Adipocyte (in vitro differentiated cells): Measurements from ENCODE around the gene GRAMD2B.

Source experiments
- DNase-seq: peaks from one replicate; pipeline ENCODE4 v3.0.0-alpha.2; 2015; ENCODE audit warnings: low read depth
- H3K27me3 ChIP-seq: replicated peaks from 2 replicates; pipeline ENCODE4 v1.7.0; 2013; ENCODE audit warnings: mild to moderate bottlenecking, low read length, moderate library complexity; ENCODE audit not compliant: control insufficient read depth, insufficient read depth
- H3K36me3 ChIP-seq: 2 replicates; pipeline ENCODE4 v1.7.0; 2013; ENCODE audit warnings: low read length, mild to moderate bottlenecking, moderate library complexity; ENCODE audit not compliant: control insufficient read depth, insufficient read depth, severe bottlenecking
- H3K4me1 ChIP-seq: 2 replicates; pipeline ENCODE4 v1.7.0; 2013; ENCODE audit warnings: mild to moderate bottlenecking, low read length, moderate library complexity; ENCODE audit not compliant: control insufficient read depth, insufficient read depth
- H3K4me3 ChIP-seq: 2 replicates; pipeline ENCODE4 v1.7.0; 2013; ENCODE audit warnings: mild to moderate bottlenecking, low read length, moderate library complexity
- H3K9ac ChIP-seq: 2 replicates; pipeline ENCODE4 v1.7.0; 2013; ENCODE audit warnings: mild to moderate bottlenecking, low read length, moderate library complexity
- H3K9me3 ChIP-seq: 2 replicates; pipeline ENCODE4 v1.7.0; 2013; ENCODE audit warnings: mild to moderate bottlenecking, low read length, moderate library complexity; ENCODE audit not compliant: control insufficient read depth

Gene GRAMD2B

DNA sequence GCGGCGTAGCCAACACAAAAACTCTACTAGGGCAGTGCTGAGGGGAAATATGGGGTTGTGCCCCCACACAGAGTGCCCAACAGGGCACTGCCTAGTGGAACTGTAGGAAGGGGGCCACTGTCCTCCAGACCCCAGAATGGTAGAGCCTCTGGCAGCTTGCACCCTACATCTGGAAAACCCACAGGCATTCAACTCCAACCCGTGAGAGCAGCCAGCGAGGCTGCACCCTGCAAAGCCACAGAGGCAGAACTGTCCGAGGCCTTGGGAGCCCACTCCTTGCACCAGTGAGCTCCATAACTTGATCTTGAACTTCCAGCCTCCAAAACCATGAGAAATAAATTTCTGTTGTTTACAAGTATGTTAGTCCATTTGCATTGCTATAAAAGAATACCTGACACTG lies 27.7 kb downstream of the GRAMD2B start:
- Histone ChIP-seq H3K27me3 (no peaks in the 10 kb centered on the region), H3K9me3 (no peaks in the 10 kb centered on the region), H3K4me1 (peaks cover 22% of the 10 kb centered on the region), H3K36me3 (peaks cover 55% of the 10 kb centered on the region), H3K4me3 (no peak overlapping the region), H3K9ac (no peak overlapping the region)
- DNase-seq: no peak

DNA sequence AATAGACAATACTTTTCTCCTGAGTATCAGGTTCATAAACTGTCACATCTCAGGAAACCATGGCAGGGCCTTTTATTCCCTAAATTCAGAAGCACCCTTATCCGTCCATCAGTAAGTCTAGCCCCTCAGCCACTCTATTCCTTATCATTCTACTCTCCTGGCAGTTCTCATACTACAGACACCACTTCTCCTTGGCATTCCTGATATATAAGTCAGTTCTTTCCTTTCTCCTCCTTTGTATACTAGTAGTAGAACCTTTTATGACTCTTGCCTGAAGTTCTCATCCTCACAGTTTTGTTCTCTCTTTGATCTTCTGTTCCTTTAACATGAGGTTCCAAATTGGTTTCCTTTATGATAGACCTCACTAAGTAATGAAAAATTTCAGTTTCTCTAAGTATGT lies 29.3 kb downstream of the GRAMD2B start:
- DNase-seq: peak; percentile 23
- H3K9ac ChIP-seq: no peak overlapping the region
- H3K9me3 ChIP-seq: no peaks in the 10 kb centered on the region
- H3K27me3 ChIP-seq: no peaks in the 10 kb centered on the region
- peaks cover 8% of the 10 kb centered on the region for H3K4me1 ChIP-seq
- no peak overlapping the region for H3K4me3 ChIP-seq
- H3K36me3 ChIP-seq: peaks cover 58% of the 10 kb centered on the region

DNA sequence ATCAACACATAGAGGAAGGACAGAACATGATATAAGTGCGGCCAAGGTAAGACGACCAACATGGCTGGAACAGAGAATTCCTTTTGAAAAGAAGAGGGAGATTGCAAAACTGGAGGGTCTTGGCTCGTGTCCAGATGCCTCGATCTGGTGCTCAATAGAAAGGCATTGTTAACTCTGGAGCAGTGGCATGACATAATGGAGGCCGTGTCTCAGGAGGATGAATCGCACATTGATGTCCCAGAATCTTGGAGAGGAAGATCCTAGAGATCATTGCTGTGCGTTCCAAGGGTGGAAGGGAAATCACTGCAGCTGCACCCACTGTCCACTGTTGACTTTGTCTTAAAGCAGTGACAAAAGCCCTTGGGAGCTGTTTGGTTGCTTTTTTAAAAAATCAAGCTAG lies 30.9 kb downstream of the GRAMD2B start:
- Histone ChIP-seq H3K36me3 (peaks cover 58% of the 10 kb centered on the region), H3K4me3 (no peak overlapping the region), H3K4me1 (peaks cover 8% of the 10 kb centered on the region), H3K27me3 (no peaks in the 10 kb centered on the region), H3K9ac (no peak overlapping the region), H3K9me3 (no peaks in the 10 kb centered on the region)
- DNase-seq: no peak

DNA sequence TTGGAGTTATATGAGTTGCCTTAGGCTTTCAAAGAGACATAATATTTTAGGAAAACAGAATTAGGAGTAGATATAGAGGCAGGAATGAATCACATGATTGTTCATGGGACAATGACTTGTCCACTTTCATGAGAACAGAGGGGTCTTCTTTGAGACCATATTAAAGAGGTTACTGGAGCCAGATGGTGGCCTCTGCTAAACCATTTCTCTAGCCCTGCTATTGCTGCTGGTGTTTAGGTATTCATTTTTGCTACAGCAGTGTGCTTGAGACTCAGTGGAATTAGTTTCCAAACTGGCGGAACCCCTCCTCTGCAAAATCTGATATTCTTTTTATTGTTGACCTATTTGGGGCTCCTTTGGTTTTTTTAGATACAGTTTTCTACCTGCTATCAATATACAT lies 31.3 kb downstream of the GRAMD2B start:
- Histone ChIP-seq H3K4me1 (peaks cover 7% of the 10 kb centered on the region), H3K27me3 (no peaks in the 10 kb centered on the region), H3K36me3 (peaks cover 55% of the 10 kb centered on the region), H3K9ac (no peak overlapping the region), H3K4me3 (no peak overlapping the region), H3K9me3 (no peaks in the 10 kb centered on the region)
- DNase-seq: no peak

DNA sequence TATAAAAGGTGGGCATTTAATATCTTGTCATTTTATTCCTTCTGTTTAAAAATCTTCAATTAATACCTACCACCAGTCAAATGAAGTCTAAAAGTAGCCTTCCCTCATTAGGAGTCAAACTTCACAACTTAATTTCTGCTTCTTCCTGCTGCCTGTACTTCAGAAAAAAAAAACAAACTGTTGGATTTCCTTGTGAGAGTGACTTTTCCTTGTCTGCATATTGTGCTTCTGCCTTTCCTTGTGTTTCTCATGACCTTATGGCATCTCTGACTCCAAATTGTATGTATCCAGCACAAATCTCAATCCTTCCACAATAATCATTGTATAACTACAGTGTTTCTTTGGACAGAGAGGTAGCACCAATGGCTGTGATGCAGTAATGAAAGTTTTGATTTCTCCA lies 32.1 kb downstream of the GRAMD2B start:
- DNase-seq: no peak

DNA sequence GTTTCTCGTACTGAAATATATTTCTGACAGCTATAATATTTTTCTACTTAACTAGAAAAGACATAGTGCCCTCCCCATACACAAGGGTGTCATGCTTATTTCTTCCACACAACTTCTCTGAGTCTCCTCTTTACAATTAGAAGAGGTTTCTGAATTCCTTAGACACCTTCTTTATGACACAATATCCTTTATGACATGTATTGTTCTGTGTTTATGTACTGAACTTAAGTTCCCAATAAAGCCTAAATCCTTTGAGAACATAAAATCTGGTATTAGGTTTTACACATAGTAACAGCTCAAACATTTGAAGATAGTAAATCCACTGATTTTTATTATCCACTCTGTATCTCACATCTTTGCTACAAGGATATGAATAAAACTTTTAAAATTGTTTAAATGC lies 32.5 kb downstream of the GRAMD2B start:
- Histone ChIP-seq H3K36me3 (peaks cover 60% of the 10 kb centered on the region), H3K27me3 (no peaks in the 10 kb centered on the region)

More for the DNA sequence above, 32.1 kb downstream of the GRAMD2B start:
- Histone ChIP-seq H3K9ac (no peak overlapping the region), H3K36me3 (peaks cover 57% of the 10 kb centered on the region), H3K9me3 (no peaks in the 10 kb centered on the region), H3K4me3 (no peak overlapping the region), H3K27me3 (no peaks in the 10 kb centered on the region), H3K4me1 (no peaks in the 10 kb centered on the region)

DNA sequence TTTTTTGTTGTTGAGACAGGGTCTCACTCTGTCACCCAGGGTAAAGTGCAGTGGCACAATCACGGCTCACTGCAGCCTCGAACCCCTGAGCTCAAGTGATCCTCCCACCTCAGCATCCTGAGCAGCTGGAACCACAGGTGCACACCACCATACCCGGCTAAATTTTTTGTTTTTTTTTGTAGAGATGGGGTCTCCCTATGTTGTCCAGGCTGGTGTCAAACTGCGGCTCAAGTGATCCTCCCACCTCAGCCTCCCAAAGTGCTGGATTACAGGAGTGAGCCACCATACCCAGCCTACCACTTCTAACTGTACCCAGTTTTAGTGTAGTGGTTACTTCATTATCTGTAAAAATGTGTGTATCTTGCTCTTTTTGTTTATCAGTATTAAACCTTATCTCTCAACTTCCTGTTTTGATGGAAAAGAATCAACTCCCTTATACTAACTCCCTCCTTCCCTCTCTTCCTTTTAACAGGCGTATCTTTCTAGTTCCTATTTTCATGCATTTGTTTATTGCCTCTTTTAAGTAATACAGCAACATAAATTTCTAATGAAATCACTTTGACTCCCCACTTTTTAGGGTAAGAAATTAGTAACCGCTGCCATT lies 33.1 kb downstream of the GRAMD2B start:
- no peak for DNase-seq
- H3K9ac ChIP-seq: no peak overlapping the region
- no peaks in the 10 kb centered on the region for H3K27me3 ChIP-seq
- no peak overlapping the region for H3K4me3 ChIP-seq
- no peaks in the 10 kb centered on the region for H3K4me1 ChIP-seq
- H3K36me3 ChIP-seq: peaks cover 60% of the 10 kb centered on the region
- no peaks in the 10 kb centered on the region for H3K9me3 ChIP-seq

More for the DNA sequence above, 32.5 kb downstream of the GRAMD2B start:
- H3K9ac ChIP-seq: no peak overlapping the region
- no peaks in the 10 kb centered on the region for H3K9me3 ChIP-seq
- H3K4me3 ChIP-seq: no peak overlapping the region
- peak; percentile 24 for DNase-seq
- H3K4me1 ChIP-seq: no peaks in the 10 kb centered on the region

DNA sequence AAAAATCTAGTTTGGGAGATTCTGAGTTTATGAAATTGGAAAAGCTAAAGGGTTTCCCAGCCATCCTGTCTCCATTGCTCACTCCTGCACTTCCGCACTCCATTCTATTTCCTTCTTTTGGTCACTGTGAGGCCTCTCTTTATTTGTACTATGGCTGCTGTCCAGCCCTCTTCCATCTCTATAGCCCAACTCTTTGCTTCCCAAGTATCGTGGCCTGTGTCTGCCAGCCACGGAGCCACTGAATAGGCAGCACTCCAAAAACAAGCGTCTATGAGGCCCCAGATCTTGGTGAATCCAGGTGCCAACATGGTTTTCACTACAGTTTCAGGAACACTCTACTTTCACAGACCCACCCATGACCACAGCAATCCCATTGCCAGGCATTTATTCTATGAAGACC lies 37.2 kb downstream of the GRAMD2B start:
- no peaks in the 10 kb centered on the region for H3K9me3 ChIP-seq
- H3K4me1 ChIP-seq: no peaks in the 10 kb centered on the region
- no peak for DNase-seq
- H3K4me3 ChIP-seq: no peak overlapping the region
- H3K27me3 ChIP-seq: no peaks in the 10 kb centered on the region
- H3K36me3 ChIP-seq: peaks cover 67% of the 10 kb centered on the region
- no peak overlapping the region for H3K9ac ChIP-seq

DNA sequence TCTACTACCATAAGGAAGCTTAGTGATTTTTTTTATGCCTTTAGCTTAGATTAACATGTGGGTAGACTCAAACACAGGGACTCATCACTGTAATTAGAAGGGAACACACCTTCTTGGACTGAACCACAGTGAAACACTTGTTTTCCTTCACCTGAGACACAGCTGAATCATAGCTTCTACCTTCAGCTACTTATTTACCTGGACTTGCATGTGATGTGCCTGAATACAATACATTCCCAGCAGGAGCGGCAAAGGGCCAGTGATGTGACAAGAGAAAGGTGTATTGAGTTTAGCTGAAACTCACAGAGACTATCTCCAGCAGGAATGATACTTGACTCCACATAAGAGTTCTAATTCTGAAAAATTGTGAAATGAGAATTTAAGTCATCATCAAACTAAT lies 37.8 kb downstream of the GRAMD2B start:
- Histone ChIP-seq H3K4me3 (no peak overlapping the region), H3K36me3 (peaks cover 68% of the 10 kb centered on the region), H3K9ac (no peak overlapping the region), H3K27me3 (no peaks in the 10 kb centered on the region), H3K4me1 (no peaks in the 10 kb centered on the region), H3K9me3 (no peaks in the 10 kb centered on the region)
- DNase-seq: no peak

DNA sequence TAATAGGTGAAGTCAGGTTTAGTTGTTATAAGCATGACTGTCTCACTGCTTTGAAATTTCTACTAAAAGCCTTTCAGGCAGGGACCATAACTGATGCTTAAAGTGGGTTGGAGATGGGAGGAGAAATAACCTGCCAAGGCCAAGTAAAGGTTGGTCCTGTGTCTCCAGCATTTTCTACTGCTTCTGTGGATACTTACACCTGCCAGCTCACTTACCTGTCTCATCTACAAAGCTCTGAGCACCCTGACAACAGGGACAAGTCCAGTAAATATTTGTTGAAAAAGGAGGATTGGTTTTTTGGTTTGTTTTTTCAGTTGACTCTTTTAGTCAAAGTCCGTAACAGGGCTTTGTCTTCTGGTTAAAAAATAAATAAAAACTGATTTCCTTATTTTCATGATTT lies 38.6 kb downstream of the GRAMD2B start:
- Histone ChIP-seq H3K9me3 (no peaks in the 10 kb centered on the region), H3K36me3 (peaks cover 71% of the 10 kb centered on the region)
- DNase-seq: no peak

DNA sequence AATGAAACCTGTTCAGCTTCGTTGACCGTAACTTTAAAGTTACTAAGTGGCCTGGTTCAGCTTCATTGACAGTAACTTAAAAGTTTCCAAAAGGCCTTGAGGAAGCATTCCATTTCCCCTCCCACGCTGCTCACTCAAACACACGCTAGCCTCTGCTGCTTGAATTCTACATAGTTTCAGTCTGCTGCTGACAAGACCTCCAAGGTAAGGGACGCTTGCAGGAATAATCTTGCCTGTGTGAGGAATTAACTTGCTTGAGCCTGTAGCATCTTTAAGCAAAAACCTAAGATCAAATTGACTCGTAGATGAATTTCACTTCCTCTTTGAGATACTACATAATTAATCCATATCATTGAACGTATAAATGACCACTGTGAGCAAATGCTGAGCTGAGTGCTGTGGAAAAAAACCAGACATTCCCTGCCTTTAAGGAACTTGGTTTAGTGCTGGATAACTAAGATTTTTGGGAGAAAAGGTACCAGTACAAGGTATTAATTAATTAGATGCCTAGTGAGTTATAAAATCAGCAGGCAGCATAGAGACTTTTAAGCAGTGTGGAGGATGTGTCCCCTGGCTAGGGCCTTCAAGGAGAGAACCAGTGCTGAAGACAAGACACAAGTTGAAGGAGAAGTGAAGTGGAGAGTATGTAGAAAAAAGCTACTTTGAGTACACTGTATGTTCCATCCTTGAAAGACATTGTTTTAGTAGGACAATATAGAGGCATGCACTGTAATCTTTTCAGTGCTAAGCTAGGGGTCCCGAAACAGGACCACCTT lies 39.2 kb downstream of the GRAMD2B start:
- no peaks in the 10 kb centered on the region for H3K9me3 ChIP-seq
- DNase-seq: peak; percentile 83
- H3K36me3 ChIP-seq: peaks cover 77% of the 10 kb centered on the region
- no peak overlapping the region for H3K9ac ChIP-seq
- H3K4me1 ChIP-seq: no peaks in the 10 kb centered on the region
- no peaks in the 10 kb centered on the region for H3K27me3 ChIP-seq
- H3K4me3 ChIP-seq: no peak overlapping the region

More for the DNA sequence above, 38.6 kb downstream of the GRAMD2B start:
- no peak overlapping the region for H3K4me3 ChIP-seq
- no peak overlapping the region for H3K9ac ChIP-seq
- no peaks in the 10 kb centered on the region for H3K27me3 ChIP-seq
- no peaks in the 10 kb centered on the region for H3K4me1 ChIP-seq
